HG03139 (cell line): ENCODE data around the gene ZMYM2.
A peak's percentile ranks its signal among the peaks of the same experiment; 100 is the strongest.
"Not testable (repeated sequence)": the region's sequence is repeated elsewhere in the genome, so short reads cannot be mapped to it uniquely, and the experiment has no call there.

Experiments
- ATAC-seq: cut with Tn5 transposase; IDR thresholded peaks from one replicate; pipeline ENCODE4 v1.9.1; 2021; ENCODE audit not compliant: unreplicated experiment

ZMYM2 gene

GRCh38 chr13:19958155-19959111 is at the start of gene ZMYM2:
ZMYM2 (plus strand) TSS chr13:19958727; CDS start chr13:19993073, 34,346 bp downstream.
- peak; percentile 68 for ATAC-seq

GRCh38 chr13:19910336-19911072 is 48.0 kb upstream of the ZMYM2 start:
- no peak for ATAC-seq

GRCh38 chr13:19927117-19927748 is 31.3 kb upstream of the ZMYM2 start:
- no peak for ATAC-seq

GRCh38 chr13:19940106-19940505 is 18.4 kb upstream of the ZMYM2 start:
- ATAC-seq = no peak

DNA sequence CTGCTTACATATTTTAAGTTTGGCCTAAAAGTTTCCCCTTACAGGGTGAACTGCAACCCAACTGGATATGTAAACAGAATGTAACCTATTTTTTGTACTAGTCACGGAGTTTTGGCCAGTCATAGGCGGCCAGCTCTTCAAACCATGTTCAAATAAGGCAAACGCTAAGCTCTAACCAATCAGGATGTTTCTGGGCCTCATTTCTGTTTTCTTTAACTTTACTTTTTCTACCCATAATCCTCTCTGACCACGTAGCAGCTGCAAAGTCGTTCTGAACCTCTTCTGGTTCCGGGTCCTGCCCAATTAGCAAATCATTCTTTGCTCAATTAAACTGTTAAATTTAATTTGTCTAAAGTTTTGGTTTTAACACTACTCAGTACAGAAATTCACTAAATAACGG is 8.2 kb upstream of the ZMYM2 start:
- no peak for ATAC-seq

GRCh38 chr13:19952850-19953249 is 5.7 kb upstream of the ZMYM2 start:
- no peak for ATAC-seq

DNA sequence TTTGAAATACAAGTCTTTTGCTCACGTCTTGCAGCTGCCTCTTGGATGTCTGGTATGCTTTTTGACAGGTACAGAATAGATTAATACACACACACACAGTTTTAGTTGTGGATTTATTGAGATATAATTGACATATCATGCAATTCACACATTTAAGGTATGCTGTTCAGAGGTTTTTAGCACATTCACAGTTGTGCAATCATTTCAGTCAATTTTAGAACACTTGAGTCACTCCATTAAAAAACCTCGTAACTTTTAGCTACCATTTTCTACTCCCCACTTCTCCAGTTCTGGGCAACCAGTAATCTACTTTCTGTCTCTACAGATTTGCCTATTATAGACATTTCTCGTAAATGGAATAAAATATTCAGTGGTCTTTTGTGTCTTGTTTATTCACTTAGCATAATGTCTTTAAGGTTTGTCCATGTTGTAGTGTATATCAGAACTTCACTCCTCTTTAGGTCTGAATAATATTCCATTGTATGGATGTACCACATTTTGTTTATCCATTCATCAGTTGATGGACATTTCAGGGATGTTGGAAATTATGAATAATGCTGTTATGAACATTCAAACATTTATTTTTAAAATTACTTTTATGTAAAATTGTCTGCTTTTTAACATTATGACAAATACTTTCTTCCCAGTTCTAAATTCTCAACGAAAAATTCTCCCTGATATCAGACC is 2.5 kb upstream of the ZMYM2 start:
- ATAC-seq = no peak

DNA sequence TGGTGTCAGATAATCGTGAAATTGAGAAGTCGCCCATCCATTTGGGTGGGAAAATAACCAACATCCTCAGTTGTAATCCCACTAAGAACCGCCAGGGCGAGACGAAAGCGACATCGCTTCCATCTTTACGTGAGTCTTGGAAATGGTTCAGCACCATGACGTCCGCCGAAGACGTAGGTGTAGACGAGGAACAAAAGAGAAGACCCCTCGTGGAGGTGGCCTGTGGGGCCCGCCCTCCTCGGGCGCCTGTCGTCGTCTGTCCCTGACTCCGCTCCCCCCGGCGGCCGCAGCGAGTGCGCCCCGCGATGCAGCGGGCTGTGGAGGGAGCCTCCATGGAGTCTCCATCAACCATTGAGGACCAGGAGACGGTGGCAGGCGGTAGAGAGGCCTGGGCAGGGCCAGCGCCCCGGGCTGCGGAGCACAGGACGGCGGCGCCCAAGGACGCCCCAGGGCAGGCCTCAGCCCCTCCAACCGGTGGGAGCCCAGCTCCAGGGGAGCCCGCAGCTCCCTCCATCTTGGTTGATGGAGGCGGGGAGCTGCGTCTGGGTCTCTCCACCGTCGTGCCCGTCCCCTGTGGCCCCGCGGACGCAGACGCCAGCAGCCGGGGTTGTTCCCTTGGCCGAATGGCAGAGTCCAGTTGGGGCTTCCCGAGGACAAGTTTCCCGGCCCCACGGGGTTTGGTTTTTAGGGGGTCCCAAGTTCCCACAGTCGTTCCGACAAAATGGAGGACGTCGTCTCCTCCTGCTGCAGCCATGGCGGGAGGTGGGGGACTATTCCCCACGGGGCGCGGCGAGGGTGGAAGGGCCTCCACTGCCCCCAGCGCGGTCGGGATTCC is 990 bp upstream of the ZMYM2 start:
- ATAC-seq = peak; percentile 29

GRCh38 chr13:19959141-19959830 is 759 bp downstream of the ZMYM2 start:
- ATAC-seq = no peak

DNA sequence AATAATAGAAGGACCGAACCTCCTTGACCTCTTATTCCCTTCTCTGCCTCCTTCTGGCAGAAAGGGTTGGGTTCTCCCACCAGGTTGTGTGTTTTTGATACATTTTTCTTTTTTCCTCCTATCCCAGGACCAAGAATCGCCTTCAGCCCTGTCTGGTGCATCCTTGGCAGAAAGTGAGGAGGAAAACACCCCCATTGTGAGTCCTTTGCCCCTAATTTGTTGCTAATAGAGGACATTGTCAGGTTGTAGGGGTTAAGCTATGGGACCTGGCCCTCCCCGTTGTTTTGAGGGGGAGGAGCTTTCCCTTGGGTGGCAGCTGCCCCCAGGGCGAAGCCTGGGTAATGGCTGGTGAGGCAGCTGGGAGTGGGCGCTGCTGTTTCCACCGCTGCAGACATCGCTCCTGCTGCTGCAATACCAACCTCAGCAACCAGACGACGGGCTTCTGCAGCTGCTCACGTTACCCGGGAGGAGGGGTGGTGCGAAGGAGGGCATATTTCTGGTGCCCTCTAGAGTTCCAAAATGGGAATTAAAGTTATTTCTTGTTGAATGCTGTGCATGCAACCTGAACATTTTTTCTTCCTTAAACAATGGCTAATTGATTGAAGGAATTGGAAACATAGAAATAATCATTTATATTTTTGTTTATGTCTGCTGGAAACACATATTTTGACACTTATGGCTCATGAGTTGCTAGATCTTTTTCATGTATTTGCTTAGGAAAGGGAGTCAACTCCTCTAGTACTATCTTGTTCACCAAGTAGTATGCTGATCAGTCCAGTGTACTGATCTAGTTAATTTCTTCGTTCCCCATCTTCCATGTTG is 1.5 kb downstream of the ZMYM2 start:
- ATAC-seq = peak; percentile 34

- no peak for ATAC-seq
Observed at GRCh38 chr13:19960653-19960976, 2.1 kb downstream of the ZMYM2 start.

DNA sequence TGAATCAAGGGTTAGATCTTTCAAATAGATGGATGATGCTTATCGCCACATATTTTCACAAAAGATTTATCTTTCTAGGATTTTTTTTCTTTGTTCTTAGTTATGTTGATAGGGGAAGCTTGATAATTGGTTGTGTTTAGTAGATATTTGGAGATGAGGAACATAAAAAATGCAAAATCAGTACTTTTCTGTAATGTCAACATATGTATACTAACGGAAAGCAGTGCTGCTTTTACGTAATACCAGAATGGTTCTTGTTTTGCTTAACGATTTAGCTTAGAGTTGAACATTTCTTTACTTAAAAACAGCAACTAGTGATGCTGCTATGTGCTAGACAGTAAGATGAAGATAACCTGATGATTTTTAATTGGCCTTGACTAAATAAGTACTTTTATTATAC is 3.0 kb downstream of the ZMYM2 start:
- no peak for ATAC-seq

DNA sequence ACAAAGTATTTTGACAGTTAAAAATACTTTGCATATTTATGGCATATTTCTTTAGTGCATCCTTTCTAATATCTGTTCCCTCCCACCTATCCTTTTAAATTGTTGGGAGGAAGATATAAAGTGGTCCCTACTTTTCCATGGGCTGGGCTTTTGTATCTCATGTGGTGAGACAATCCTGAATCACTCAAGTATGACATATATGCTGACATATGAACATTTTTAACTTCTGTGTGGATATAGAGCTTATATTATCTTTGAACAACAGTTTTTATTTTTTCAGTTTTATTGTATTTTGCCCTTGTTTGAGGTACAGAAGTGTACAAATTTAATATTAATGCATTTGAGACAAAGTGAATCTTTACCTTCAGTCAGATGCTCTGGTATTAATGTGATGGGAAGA is 3.4 kb downstream of the ZMYM2 start:
- ATAC-seq = no peak

DNA sequence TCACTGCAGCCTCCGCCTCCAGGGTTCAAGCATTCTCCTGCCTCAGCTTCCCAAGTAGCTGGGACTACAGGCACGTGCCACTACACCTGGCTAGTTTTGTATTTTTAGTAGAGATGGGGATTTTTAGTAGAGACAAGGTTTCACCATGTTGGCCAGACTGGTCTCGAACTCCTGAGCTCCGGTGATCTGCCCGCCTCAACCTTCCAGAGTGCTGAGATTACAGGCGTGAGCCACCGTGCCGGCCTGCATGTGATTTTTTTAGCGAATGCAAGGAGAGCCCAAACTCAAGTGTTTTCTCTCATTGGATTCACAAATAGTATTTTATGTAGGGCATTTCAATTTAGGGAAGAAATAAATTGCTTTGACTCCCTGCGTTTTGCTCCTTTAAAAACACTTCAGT is 4.4 kb downstream of the ZMYM2 start:
- no peak for ATAC-seq

- ATAC-seq = no peak
Observed at GRCh38 chr13:19967621-19968020, 9.1 kb downstream of the ZMYM2 start.

- ATAC-seq = not testable (repeated sequence)
Observed at GRCh38 chr13:19974498-19975009, 16.0 kb downstream of the ZMYM2 start.

DNA sequence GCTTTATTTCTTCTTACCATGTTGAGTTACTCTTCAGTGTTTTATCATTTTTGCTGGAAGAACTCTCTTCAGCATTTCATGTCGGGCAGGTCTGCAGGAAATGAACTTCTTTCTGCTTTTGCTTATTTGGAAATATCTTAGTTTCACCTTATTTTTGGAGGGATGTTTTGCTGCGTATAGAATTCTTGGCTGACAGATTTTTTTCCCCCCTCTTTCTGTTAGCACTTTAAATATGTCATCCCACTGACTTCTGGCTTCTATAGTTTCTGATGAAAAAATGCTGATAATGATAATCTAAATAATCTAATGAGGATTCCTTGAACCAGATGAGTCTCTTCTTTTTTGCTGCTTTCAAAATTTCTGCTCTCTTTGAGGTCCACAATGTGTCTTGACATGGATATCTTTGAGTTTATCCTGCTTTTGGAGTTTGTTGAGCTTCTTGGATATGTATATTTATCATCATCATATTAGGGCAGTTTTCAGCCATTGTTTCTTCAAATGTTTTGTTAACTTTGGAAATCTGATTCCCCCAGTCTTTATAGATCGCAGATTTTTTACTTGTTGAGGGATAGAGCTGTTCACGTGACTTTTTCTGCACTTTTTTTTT is 20.4 kb downstream of the ZMYM2 start:
- no peak for ATAC-seq

DNA sequence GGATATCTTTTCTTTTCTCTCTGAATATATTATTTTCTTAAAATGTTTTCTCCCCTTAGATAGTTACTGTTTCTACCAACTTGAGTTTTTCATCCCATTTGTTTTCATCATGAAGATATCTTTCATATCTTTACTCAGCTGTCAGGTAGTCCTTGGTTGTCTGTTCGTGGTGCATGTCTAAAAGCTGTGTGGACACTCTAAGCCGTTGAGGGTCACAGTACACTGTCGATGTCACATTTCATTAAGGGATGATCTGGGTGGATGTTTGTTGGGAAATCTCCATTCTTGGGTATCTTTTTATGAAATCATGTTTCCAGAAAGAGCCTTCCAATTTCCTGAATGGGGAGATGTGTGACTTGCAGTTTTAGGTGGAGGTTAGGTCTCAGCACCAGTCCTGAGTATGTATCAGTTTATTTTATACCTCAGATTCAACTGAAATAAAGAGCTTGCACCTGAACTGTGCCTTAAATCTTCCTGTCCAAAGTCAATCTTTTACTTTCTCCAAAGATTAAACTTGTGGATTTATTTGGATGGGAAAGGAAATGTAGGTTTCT is 23.2 kb downstream of the ZMYM2 start:
- ATAC-seq = no peak
